A673 (cell line): ENCODE results near the gene SART3.

Experiments
- CTCF ChIP-seq: fragments of 300-800, 200-600 bp; sonication (generic); conservative IDR thresholded peaks from 2 replicates; pipeline ENCODE4 v1.5.1; 2017; ENCODE audit warnings: low read depth, mild to moderate bottlenecking, antibody characterized with exemption, low read length, moderate library complexity, mixed read lengths
- EZH2 ChIP-seq: fragments of 200-600 bp; sonication (generic); IDR thresholded peaks from 2 replicates; pipeline ENCODE4 v1.6.1; 2017; ENCODE audit warnings: borderline replicate concordance, low read depth, mild to moderate bottlenecking, mixed read lengths, antibody characterized with exemption, low read length; ENCODE audit not compliant: poor library complexity, severe bottlenecking

GRCh38 chr12:108484431-108484830 lies 76.5 kb downstream of the SART3 start:
- no peak for TF ChIP-seq CTCF
- TF ChIP-seq EZH2, result no peak
